K562 (cell line): ENCODE measurements around the gene FBXO8.

ENCODE experiments used
- ATF7 ChIP-seq: fragments of 450-650 bp; IDR thresholded peaks from 2 replicates; pipeline ENCODE4 v1.7.1; 2014; ENCODE audit warnings: mild to moderate bottlenecking, moderate library complexity
- CC2D1A ChIP-seq: fragments of 450-650 bp; IDR thresholded peaks from 2 replicates; pipeline ENCODE4 v1.6.1; 2017; ENCODE audit warnings: mild to moderate bottlenecking
- FOXM1 ChIP-seq, 2 experiments: fragments of 450-650 bp in 1 of 2; sonication (generic) in 1 of 2; formaldehyde crosslinking in 1 of 2; IDR thresholded peaks; 2 replicates each; pipeline versions ENCODE4 v1.6.1 to v1.9.0; 2017 to 2022; ENCODE audit warnings: low read depth in 2 of 2, mild to moderate bottlenecking in 2 of 2, missing genetic modification reagents in 1 of 2, moderate library complexity in 1 of 2
- KLF6 ChIP-seq: fragments of 250-450 bp; sonication (Bioruptor Pico); IDR thresholded peaks from 2 replicates; pipeline ENCODE4 v1.4.0; 2020; ENCODE audit warnings: mild to moderate bottlenecking, moderate library complexity, borderline replicate concordance
- NFRKB ChIP-seq: fragments of 450-650 bp; IDR thresholded peaks from 2 replicates; pipeline ENCODE4 v1.6.1; 2016; ENCODE audit warnings: low read depth
- POLR2A ChIP-seq: fragments of 450-650 bp; conservative IDR thresholded peaks from 2 replicates; pipeline ENCODE4 v1.6.1; 2016
- RNF2 ChIP-seq: sonication (generic); IDR thresholded peaks from 2 replicates; pipeline ENCODE4 v1.6.1; 2016
- ZFX ChIP-seq: sonication (generic); formaldehyde crosslinking; IDR thresholded peaks from 2 replicates; pipeline ENCODE4 v1.8.0; 2022; ENCODE audit warnings: mild to moderate bottlenecking, missing genetic modification reagents, moderate library complexity
- ZNF785 ChIP-seq: fragments of 250-450 bp; sonication (Bioruptor Pico); IDR thresholded peaks from 2 replicates; pipeline ENCODE4 v1.4.0; 2020; ENCODE audit warnings: mild to moderate bottlenecking
- TF ChIP-seq, protein P1 (sequence below): fragments of 250-450 bp; sonication (Bioruptor Pico); IDR thresholded peaks from 2 replicates; pipeline ENCODE4 v1.8.0; 2021; ENCODE audit warnings: borderline replicate concordance, mild to moderate bottlenecking, moderate library complexity; ENCODE audit not compliant: poor library complexity, severe bottlenecking
- TF ChIP-seq, protein P2 (sequence below): IDR thresholded peaks from 2 replicates; pipeline ENCODE4 v1.6.1; 2014; ENCODE audit warnings: antibody characterized with exemption

DNA sequence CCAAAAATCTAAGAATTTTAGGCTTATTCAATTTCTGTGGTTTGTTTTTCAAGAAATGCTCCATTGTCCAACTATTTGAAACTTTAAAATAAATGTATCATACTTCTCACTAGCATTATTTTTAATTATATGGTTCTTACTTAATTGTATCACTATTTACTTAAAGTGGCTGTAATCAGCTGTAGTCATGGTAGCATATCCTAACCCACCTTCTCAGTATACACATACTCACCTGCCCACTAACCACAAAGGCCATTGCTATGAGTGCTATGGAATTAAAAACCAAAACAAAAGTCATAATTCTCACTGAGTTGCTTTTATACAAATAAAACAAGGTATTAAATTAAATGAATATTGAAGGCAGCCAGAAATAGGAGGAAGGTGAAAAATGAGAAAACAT lies 5.0 kb downstream of the FBXO8 start:
- TF ChIP-seq ATF7 (no peak), CC2D1A (no peak), ZFX (CRISPR knock-in tag) (no peak), KLF6 (CRISPR knock-in tag) (no peak), FOXM1 (IDR thresholded peaks at IDR 0.05; ENCODE audit: low read depth) (no peak), FOXM1 (CRISPR knock-in tag; IDR thresholded peaks at IDR 0.05; ENCODE audit: low read depth) (no peak), RNF2 (no peak), NFRKB (no peak), POLR2A (no peak), ZNF785 (CRISPR knock-in tag) (no peak)
- TF ChIP-seq, protein P1, sequence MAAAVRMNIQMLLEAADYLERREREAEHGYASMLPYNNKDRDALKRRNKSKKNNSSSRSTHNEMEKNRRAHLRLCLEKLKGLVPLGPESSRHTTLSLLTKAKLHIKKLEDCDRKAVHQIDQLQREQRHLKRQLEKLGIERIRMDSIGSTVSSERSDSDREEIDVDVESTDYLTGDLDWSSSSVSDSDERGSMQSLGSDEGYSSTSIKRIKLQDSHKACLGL (CRISPR knock-in tag): no peak
- TF ChIP-seq, protein P2, sequence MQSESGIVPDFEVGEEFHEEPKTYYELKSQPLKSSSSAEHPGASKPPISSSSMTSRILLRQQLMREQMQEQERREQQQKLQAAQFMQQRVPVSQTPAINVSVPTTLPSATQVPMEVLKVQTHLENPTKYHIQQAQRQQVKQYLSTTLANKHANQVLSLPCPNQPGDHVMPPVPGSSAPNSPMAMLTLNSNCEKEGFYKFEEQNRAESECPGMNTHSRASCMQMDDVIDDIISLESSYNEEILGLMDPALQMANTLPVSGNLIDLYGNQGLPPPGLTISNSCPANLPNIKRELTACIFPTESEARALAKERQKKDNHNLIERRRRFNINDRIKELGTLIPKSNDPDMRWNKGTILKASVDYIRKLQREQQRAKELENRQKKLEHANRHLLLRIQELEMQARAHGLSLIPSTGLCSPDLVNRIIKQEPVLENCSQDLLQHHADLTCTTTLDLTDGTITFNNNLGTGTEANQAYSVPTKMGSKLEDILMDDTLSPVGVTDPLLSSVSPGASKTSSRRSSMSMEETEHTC: no peak
